Sigmoid colon (tissue), 7 donors: ENCODE data around the gene DPH3. TPM values are rescaled to one million over a fixed set of nuclear protein-coding genes. Genes with fewer than 3 reads are reported as not detected.

Experiments
- DNase-seq: peaks from one replicate; pipeline ENCODE4 v3.0.0-alpha.2; 2019
- H3K27ac ChIP-seq, 4 donors: fragments of 200-600 bp; sonication (generic); one replicate each; pipeline ENCODE4 v1.5.1; 2016 to 2019; ENCODE audit warnings: mild to moderate bottlenecking in 1 of 4
- H3K27me3 ChIP-seq, 3 donors: fragments of 200-600 bp; sonication (generic); one replicate each; pipeline ENCODE4 v1.5.1; 2019; ENCODE audit warnings: mild to moderate bottlenecking in 1 of 3
- H3K36me3 ChIP-seq, 4 donors: fragments of 200-600 bp; sonication (generic); one replicate each; pipeline ENCODE4 v1.5.1; 2016 to 2019
- H3K4me1 ChIP-seq, 4 donors: fragments of 200-600 bp; sonication (generic); one replicate each; pipeline ENCODE4 v1.5.1; 2017 to 2019
- H3K4me3 ChIP-seq, 4 donors: fragments of 200-600 bp; sonication (generic); one replicate each; pipeline ENCODE4 v1.5.1; 2017 to 2019; ENCODE audit warnings: mild to moderate bottlenecking in 2 of 4, moderate library complexity in 1 of 4
- H3K9me3 ChIP-seq, 4 donors: fragments of 200-600 bp in 3 of 4; sonication (generic) in 3 of 4; one replicate each; pipeline versions ENCODE4 v1.5.1 to v1.6.1; 2013 to 2019
- EP300 ChIP-seq, 4 donors: sonication (generic); formaldehyde crosslinking; IDR thresholded peaks; one replicate each; pipeline ENCODE4 v1.6.1; 2017; ENCODE audit warnings: antibody characterized with exemption in 4 of 4
- POLR2A ChIP-seq, 2 donors: fragments of 450-650 bp; IDR thresholded peaks; one replicate each; pipeline ENCODE4 v1.6.1; 2016; ENCODE audit warnings: antibody characterized with exemption in 2 of 2, mild to moderate bottlenecking in 2 of 2, moderate library complexity in 2 of 2
- POLR2AphosphoS5 ChIP-seq, 4 donors: sonication (generic); formaldehyde crosslinking; IDR thresholded peaks; one replicate each; pipeline ENCODE4 v1.6.1; 2017; ENCODE audit warnings: antibody characterized with exemption in 4 of 4
- WGBS, 2 donors: extraction: QIAGEN DNeasy Blood & Tissue Kit; methylation state at CpG; one replicate each; pipeline ENCODE4 v1.1.7; 2013; 5-methylcytosine and 5-hydroxymethylcytosine counted together
- intact Hi-C: fragments of 100-400 bp; cut with DNase I; formaldehyde crosslinking; loops from one replicate; pipeline ENCODE4 v1.15.1; 2023
- polyA plus RNA-seq, 3 donors: library from polyadenylated mRNA; stranded (reverse); fragments of 200-250 nt; gene quantifications; one replicate each; pipeline ENCODE4 v1.2.3, GENCODE V29; 2013
- total RNA-seq, 4 donors: library from RNA; depleted of rRNA; stranded (reverse); fragments of >200 nt; gene quantifications; one replicate each; pipeline ENCODE4 v1.1.0, GENCODE V29; 2016
- TF ChIP-seq, protein P1 (sequence below), 4 experiments: fragments of 450-650 bp in 3 of 4; fragments of 200-600 bp in 1 of 4; IDR thresholded peaks; one replicate each; pipeline ENCODE4 v1.5.1; 2016 to 2019; ENCODE audit warnings: antibody characterized with exemption in 4 of 4, mild to moderate bottlenecking in 3 of 4, moderate library complexity in 2 of 4
- donor health status: healthy with polysubstance abuse.
- donor health status: Bipolar disorder and iron deficiency.
- donor health status: healthy.

Gene DPH3
- total and polyA plus RNA-seq, 7 donors, result 14.6 to 30.1 (median 24.3) TPM

DNA sequence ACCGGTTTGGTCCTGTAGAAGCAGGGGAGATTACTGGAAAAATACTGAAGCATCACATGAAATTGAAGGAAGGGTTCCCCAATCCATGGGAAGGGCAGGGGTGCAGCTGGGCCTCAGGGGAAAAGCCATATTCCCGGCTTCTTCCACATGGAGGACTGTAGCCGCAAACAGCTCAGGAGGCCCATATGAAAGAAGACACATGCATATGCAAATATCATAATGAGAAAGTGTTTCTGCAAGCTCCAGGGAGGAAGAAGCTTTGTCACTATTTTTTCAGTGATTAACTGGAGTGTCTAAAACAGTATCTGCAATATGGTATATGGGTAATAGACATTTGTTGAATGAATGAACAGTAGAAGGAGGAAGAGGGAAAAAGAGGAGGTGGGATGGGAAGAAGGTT is 19.1 kb downstream of the DPH3 start:
- no peaks in the 10 kb centered on the region for H3K36me3 ChIP-seq
- intact Hi-C loops, result loop anchor here (2.0 to 5.0 kb wide), 2 partner anchors 69 to 428 kb away; no protein-coding TSS in a partner anchor
- TF ChIP-seq, protein P1, sequence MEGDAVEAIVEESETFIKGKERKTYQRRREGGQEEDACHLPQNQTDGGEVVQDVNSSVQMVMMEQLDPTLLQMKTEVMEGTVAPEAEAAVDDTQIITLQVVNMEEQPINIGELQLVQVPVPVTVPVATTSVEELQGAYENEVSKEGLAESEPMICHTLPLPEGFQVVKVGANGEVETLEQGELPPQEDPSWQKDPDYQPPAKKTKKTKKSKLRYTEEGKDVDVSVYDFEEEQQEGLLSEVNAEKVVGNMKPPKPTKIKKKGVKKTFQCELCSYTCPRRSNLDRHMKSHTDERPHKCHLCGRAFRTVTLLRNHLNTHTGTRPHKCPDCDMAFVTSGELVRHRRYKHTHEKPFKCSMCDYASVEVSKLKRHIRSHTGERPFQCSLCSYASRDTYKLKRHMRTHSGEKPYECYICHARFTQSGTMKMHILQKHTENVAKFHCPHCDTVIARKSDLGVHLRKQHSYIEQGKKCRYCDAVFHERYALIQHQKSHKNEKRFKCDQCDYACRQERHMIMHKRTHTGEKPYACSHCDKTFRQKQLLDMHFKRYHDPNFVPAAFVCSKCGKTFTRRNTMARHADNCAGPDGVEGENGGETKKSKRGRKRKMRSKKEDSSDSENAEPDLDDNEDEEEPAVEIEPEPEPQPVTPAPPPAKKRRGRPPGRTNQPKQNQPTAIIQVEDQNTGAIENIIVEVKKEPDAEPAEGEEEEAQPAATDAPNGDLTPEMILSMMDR (IDR thresholded peaks at IDR 0.05), result no peak
- no peaks in the 10 kb centered on the region for H3K27me3 ChIP-seq
- H3K27ac ChIP-seq, result no peak overlapping the region
- DNase-seq, result no peak
- 94 to 95% methylated on average over 3 of the region's 3 CpGs for WGBS, 2 donors
- peaks cover 0 to 19% (median 4%) of the 10 kb centered on the region in 4 donors for H3K4me1 ChIP-seq
- H3K9me3 ChIP-seq, result no peaks in the 10 kb centered on the region
- H3K4me3 ChIP-seq, result no peak overlapping the region

DNA sequence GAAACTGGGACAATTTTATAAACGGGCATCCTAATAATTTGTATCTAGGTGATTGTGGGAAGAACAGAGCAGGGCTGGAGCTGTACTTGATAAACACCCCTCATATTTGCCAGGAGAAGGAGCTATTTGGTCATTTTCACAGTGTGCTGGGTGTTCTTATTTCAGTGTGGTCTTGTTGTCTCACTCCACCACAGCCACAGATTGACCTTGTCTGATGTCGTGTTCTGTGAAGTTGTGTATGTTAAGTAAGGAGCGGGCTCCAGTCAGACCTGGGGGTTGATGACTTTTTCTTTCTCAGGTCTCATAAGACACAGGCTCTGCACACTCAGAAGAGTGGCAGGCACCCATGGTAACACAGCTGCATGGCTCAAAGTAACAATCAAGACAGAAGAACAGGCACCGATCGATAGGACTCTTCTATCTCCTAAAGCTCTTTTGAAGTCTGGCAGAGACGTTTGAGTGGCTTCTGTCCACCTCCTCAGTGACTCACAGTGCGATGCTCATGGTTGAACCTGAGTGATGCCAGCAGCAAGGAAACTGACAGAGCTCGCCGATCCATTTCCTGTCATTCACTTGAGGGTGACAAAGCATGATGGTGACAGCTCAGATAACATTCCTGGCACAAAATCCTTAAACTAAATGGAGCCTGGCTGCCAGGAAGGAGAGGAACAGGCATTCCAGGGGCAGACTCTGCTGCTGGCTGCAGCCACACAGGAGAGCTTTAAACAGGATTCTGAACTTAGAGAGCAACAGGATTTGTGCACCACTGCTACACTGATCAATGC is 20.8 kb downstream of the DPH3 start:
- Histone ChIP-seq H3K9me3 (no peaks in the 10 kb centered on the region), H3K36me3 (no peaks in the 10 kb centered on the region), H3K4me3 (no peak overlapping the region), H3K4me1 (peaks cover 0 to 27% (median 4%) of the 10 kb centered on the region in 4 donors), H3K27me3 (no peaks in the 10 kb centered on the region), H3K27ac (no peak overlapping the region)
- intact Hi-C loops, result no loop called here
- DNase-seq, result no peak
- 72 to 85% methylated on average over 9 of the region's 9 CpGs for WGBS, 2 donors
- TF ChIP-seq POLR2A (IDR thresholded peaks at IDR 0.05), result no peak
- TF ChIP-seq POLR2AphosphoS5 (IDR thresholded peaks at IDR 0.05), result no peak
- TF ChIP-seq, protein P1 (IDR thresholded peaks at IDR 0.05), result no peak
- no peak for TF ChIP-seq EP300 (IDR thresholded peaks at IDR 0.05)

DNA sequence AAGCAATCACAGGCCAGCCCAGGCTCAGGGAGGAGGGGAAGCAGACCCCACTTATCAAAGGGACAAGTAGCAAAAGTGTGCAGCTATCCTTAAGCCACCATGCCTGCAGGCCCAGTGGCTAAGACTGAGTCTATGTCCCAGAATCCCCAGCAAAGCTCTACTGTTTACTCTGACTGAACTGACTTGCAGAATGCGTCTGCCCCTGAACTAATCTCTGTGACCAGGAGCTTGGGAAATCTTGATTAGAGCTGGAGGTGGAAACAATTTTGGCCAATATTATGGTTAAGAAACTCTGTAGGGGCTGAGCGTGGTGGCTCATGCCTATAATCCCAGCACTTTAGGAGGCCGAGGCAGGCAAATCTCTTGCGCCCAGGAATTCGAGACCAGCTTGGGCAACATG is 22.6 kb downstream of the DPH3 start:
- no peak for TF ChIP-seq POLR2AphosphoS5 (IDR thresholded peaks at IDR 0.05)
- TF ChIP-seq POLR2A (IDR thresholded peaks at IDR 0.05), result no peak
- TF ChIP-seq, protein P1 (IDR thresholded peaks at IDR 0.05), result no peak
- TF ChIP-seq EP300 (IDR thresholded peaks at IDR 0.05), result no peak
- intact Hi-C loops, result no loop called here
- Histone ChIP-seq H3K27ac (no peak overlapping the region), H3K27me3 (no peaks in the 10 kb centered on the region), H3K36me3 (no peaks in the 10 kb centered on the region), H3K4me3 (no peak overlapping the region), H3K4me1 (peaks cover 0 to 23% (median 4%) of the 10 kb centered on the region in 4 donors), H3K9me3 (no peaks in the 10 kb centered on the region)
- WGBS, 2 donors, result 94 to 96% methylated on average over 5 of the region's 5 CpGs
- no peak for DNase-seq

DNA sequence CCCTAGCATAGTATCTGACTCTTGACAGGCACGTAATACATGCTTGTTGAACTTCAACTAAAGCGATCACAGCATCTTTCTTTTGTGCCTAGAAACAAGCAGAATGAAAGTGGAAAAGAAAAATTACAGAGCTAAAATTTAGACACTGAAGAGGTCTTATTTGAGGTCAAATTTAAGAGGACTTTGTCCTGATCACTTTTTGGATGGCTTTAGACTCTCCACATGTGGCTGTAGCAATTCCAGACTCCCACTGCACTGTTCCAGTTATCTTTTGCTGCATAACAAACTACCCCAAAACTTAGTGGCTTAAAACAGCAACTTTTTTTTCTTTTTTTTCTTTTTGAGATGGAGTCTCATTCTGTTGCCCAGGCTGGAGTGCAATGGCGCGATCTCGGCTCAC is 23.5 kb downstream of the DPH3 start:
- H3K27me3 ChIP-seq, result no peaks in the 10 kb centered on the region
- peaks cover 0 to 21% (median 4%) of the 10 kb centered on the region in 4 donors for H3K4me1 ChIP-seq
- intact Hi-C loops, result no loop called here
- no peaks in the 10 kb centered on the region for H3K36me3 ChIP-seq
- DNase-seq, result no peak
- H3K4me3 ChIP-seq, result no peak overlapping the region
- H3K9me3 ChIP-seq, result no peaks in the 10 kb centered on the region
- H3K27ac ChIP-seq, result peak overlapping the region in 1 of 4 donors; percentile 55
- 97% methylated on average over 5 of the region's 5 CpGs for WGBS, 2 donors
- TF ChIP-seq, protein P1 (IDR thresholded peaks at IDR 0.05), result no peak
- TF ChIP-seq POLR2AphosphoS5 (IDR thresholded peaks at IDR 0.05), result no peak
- no peak for TF ChIP-seq POLR2A (IDR thresholded peaks at IDR 0.05)
- TF ChIP-seq EP300 (IDR thresholded peaks at IDR 0.05), result no peak
